Stimulated activated CD8-positive, alpha-beta memory T cell treated with anti-CD3 and anti-CD28 coated beads, Interleukin-4, amount 100 ng/mL, for 4 hours (primary cell): ENCODE results near the gene IFTAP.
"Not testable (repeated sequence)": the region's sequence is repeated elsewhere in the genome, so short reads cannot be mapped to it uniquely, and the experiment has no call there.

ENCODE experiments used
- DNase-seq, 2 donors: peaks; one replicate each; pipeline ENCODE4 v3.0.0-alpha.2; 2020; ENCODE audit warnings: low read depth in 2 of 2, low spot score in 1 of 2

The IFTAP gene

DNA sequence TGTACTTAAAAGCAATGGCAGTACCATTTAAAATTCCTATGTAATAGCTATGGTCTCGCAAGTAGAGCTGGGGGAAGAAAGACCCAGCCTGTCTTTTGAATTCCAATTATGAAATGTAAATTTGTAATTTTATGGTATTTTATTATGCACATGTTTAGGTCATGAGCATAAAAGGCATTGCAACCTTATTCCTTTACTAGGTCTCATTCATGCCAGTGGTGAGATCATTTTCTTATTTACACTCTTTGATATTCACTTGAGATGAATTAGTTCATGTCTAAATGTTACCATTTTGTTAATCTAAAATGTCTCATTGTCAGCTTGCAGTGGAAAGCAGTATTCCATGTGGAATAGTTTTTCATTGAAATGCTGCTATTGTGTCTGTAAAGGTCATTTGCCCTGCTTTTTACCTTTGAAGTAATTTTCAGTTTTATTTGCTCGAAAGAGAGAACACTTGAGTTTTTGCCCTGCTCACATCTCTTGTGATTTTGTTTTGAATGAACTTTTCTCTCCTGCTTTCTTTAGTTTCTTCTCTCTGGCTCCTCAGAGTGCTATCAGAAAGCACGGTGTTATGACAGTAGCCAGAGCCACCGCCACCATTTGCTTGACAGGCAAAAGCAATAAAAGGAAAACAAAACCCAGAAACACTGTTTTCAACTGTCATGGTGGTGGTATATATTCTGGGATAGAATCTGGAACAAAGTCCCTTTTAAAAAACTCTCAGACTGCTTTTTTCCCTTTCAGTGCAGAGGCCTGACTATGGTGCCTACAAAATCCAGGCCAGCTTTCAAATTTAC, 41.0 kb downstream of the IFTAP start:
- no peak for DNase-seq

DNA sequence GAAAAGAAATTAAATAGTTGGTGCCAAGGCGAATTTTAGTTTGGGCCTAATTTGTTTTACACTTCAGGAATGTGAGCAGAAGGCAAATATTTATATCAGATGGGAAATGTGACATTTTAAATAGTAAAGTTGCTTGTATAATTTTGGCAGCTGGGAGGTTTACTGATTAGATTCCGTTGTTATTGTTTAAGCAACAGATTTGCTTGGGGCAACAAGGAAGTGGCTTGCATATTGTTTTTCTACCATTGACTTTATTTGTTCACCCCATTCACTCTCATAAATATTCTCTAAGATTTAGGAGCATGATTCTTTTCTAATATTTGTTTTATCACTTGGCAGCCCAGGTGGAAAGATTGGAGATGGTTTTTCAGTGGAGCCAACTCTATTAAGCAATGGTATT, 44.3 kb downstream of the IFTAP start:
- DNase-seq: no peak

DNA sequence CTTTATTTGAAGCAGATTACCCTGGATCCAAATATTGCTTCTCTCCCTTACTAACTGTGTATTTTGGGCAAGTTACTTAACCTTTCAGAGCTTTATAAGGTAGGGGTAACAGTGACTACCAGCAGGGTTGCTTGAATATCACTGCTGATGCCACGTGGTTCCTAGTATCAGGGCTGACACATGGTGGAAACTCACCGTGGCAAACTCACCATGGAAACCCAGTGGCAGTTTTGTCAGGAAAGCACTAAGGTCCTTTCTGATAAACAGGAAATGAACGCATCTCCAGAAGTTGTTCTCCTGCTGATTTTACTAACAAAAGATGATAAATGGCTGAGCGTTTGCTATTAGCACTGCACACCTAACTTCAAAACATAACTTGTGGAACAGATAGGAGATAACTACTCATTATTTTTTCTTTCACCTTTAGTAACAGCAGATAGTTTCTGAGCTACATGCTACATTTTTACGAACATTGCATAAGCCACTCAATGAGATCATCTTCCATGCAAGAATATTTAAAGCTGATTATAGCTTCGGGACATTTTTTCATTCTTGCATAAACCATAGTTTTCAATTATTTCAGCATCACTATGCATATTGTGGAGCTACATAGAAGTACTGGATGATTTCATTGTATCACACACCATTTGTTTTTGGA, 63.4 kb downstream of the IFTAP start:
- no peak for DNase-seq

DNA sequence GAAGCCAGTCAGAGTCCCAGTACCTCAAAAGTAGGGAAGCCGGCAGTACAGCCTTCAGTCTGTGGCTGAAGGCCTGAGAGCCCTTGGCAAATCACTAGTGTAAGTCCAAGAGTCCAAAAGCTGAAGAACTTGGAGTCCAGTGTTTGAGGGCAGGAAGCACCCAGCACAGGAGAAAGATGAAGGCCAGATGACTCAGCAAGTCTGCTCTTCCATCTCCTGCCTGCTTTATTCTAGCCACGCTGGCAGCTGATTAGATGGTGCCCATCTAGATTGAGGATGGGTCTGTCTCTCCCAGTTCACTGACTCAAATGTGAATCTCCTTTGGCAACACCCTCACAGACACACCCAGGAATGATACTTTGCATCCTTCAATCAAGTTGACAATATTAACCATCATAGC, 67.1 kb downstream of the IFTAP start:
- DNase-seq: not testable (repeated sequence)

DNA sequence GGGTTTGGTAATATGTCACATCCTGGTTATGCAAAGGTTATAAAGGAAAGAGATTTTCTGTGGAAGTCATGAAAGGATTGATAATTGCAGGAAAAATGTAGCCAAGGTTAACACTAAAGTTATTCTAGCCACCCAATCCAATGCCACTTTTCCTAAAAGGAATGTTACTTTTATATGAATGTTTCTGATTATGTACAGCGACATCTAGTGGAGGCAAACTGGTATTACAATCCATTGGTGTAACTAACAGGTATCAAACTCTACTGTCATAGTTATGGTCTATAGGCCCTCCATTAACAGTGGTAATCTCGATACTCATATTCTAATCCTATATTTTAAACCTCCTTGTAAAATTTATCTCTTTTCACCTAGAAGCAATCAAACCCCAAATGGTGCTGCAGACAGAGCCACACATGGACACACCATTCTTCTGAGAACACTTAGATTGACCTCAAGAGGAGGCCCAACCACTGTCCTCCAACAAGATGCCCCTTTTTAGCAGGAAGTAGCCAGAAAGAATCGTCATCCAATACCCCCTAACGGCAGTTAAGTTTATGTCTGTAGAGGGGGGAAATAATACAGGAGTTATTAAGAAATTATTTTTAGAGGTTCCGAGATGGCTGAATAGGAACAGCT, 78.6 kb downstream of the IFTAP start:
- DNase-seq: no peak

DNA sequence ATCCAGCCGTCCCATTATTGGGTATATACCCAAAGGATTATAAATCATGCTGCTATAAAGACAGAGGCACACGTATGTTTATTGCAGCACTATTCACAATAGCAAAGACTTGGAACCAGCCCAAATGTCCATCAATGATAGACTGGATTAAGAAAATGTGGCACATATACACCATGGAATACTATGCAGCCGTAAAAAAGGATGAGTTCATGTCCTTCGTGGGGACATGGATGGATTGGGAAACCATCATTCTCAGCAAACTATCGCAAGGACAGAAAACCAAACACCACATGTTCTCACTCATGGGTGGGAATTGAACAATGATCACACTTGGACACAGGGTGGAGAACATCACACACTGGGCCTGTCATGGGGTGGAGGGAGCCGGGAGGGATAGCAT, 85.2 kb downstream of the IFTAP start:
- not testable (repeated sequence) for DNase-seq

DNA sequence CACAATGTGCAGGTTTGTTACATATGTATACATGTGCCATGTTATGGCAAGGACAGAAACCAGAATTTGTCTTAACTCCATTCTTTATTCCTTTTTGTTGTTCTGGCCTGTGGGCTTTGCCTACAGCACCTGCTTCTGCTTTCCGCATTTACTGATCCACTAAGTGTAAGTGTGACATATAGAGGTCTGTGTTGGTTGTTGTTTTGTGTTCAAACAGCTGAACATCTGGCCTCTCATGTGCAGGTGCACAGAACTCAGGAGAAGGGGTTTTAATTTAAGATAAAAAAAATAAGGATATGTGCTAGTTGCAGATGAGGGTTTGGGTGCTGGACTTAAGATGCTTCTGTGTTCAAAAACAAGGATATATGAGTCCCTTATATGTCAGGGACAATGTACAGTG, 89.5 kb downstream of the IFTAP start:
- no peak for DNase-seq

DNA sequence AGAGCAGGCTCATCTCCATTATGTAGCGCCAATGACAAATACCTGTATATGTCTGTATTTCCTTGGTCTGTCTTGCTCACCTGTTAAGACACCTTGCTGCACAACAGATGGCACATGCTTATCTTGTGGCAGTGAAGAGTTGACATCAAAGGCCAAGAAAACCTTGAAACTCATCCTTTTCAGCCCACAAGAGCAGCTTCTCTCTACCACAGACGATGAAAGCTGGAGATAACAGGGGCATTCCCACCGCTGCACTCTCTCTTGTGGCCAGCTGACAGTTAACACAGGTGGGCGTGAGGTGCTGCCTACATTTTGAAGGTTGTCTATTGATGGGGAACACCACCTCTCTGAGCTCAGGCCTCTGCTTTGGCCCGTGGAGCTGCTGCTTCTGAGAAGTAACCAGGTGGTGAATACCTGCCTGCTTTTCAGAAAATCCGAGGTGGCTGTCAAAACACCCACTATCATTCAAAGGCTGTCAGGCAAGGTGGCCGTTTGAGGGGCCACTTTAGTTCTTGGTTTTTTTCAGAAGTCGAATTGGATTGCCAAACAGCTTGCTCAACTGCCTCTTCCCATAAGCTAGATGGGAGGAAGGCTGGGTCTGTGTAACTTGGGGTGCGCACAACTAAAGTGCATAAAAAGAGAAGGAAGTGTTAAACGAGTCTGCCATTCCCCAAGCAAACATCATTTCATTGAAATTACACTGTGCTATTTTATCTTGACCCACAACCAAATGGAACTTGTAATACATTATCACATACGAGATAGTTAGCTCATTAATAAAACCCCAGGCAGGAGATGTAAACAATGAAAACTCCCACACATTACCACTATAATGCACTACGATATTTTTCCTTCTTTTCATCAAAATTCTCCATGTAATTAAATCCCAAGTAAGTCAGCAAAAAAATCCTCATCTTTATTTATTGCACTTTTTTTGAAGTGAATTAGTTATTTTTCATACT, 90.8 kb downstream of the IFTAP start:
- DNase-seq: peak; percentile 3 to 4

DNA sequence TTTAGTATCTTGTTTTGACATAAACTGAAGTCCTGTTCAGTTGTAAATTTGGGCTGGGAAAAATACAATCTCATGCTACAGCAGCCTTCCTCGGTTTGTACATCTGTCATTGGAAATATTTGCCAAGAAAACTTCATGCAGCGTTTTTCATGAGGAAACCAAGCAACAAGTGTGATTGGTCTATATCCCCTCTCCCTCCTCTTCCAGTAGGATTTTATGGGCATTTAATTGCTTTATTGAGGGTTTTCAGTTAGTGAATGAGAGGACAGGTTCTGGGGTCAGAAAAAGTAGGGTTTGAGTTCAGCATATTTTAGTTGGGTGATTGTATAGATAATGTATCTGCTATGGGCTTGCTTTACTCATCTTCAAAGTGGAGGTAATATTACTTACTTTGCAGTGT, 93.8 kb downstream of the IFTAP start:
- no peak for DNase-seq

DNA sequence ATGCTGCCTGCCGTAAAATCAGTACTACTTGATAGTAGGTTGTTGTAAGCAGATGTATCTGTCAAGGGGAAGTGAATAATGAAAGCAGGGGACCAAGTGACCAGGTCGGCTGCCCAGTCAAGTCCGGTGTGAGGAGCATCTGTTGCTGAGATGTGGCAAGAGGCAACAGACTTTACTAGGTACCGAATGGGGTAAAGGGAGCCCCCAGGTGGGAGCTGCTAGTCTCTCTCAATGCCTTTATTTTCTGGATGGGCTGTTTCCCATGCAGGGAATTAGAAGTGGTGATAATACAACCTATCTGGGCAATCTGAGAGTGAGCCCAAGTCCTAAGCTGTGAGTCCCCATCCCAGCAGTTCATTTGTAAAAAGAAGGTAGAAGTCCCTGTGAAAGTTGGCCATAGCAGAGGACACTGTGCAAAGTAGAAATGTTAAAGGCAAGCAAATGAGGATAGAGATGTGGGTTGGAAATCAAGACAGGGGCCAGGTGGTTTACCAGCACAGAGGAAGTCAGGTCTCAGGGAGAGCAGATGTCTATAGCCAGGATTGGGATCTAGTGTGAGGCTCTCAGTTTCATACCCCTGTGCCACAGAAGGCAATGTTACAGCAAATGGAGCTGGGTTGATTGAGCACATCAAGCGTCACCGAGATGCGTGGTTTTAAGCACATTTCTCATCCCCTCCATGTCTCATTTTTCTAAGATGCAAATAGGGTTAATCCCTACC, 94.4 kb downstream of the IFTAP start:
- no peak for DNase-seq

DNA sequence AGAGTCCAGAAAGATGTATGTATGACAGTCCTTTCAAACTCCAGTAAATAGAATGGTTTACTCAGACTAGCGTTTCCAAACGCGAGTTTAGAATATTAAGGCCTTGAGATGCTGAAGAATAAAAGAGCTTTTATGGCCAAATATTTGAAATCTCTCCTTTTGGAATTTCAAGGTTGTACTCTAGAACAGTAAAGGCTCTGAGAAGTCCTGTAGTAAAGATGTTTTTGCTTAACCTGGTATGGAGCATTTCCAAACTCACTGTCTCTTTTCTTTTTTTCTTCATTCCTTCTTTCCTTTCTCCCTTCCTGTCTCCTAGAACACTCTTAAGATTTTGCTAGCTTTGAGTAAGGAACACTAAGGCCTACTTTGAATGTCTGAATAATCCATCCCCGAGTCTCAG, 95.1 kb downstream of the IFTAP start:
- no peak for DNase-seq

DNA sequence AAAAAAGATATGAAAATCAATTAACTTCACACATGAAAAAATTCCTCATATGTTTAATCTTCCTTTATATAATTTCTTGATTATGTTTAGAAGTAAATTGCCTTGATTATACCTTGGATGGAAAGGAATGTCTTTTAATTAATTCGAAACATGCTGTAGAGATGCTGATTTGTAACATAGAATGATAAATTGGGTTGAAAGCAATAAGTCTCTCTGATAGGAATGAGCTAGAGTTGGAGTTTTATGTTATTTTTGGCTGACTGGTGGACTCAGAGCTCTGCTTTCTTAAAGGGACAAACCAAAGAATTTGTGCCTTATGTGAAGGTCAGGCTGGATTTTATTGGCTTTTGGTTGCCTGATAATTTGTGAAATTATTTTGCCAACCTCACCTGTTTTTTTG, 98.4 kb downstream of the IFTAP start:
- no peak for DNase-seq

DNA sequence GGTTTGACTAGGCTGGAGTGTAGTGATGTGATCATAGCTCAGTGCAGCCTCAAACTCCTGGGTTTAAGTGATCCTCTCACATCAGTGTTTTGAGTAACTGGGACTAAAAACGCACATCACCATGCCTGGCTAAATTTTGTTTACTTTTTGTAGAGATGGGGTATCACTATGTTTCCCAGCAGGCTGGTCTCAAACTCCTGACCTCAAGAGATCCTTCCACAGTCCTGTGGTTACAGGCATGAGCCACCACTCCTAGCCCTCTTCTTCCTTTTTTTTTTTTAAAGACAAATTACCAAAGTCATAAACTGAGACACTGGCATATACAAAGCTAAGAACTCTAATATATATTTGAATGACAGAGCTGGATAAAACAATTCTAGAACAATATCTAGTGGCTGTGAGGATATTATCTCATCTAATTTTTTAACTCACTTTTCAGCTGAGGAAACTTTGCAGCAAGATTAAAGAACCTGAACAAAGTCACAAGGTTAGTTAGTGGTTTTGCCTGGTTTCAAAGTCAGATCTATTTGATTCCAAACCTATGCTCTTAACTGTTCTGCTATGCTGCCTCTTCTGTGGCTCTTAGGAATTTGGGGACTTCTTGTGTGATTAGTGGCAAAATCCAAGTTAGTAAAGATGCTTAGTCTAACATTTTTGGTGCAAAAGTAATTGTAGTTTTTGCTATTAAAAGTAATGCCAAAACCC, 99.0 kb downstream of the IFTAP start:
- no peak for DNase-seq

DNA sequence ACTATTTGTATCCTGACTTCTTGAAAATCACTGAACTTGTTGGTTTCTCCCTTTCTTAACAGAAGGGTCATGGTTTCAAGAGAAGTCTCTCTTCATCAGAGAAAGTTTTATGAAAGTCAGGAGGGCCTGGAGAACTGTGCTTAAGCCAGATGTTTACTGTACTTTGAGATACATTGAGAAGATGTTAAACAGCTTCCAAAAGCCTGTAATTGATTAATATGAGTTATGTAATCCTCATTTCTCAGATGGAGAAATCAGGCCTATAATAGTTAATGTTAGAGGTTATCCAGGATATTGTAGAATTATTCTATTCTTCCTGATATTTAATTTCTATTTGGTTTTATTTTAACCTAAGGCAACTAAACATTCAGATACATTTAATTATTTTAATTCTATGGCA, 100.8 kb downstream of the IFTAP start:
- DNase-seq: no peak

DNA sequence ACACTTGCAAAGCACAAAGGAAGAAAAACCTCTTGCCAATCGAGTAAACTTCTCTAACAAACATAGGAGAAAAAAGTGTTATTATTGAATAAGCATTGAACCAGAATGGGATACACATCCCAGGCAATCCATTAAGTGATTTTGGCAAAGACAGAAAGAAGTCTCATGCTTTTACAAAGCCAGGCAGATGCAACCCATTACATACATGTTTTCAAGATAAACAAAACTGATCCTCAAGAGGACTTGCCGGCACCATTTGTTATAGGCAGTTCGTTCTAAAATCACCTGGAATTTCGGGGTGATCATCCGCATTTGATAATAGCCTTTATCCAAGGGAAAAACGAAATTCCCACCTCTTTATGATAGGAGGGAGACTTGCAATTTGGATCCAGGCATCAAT, 101.3 kb downstream of the IFTAP start:
- DNase-seq: no peak

DNA sequence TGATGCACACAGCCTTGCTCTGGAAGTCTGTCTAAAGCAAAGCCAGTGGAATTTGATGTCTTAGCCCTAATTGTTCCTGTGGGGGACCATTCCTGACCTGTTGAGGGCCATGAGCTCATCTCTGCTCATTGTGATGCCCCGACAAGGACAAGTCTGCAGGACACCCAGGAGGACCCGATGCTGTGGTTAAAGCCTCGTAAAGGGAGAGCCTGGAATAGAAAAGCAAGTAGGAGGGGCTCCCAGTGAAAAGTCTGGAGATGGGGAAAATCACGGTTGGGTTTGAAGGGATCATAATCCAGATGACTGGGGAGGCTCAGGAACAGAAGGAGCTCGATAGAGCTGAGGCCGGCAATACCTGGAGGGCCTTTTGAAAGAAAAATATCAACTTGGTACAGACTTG, 102.2 kb downstream of the IFTAP start:
- DNase-seq: no peak

DNA sequence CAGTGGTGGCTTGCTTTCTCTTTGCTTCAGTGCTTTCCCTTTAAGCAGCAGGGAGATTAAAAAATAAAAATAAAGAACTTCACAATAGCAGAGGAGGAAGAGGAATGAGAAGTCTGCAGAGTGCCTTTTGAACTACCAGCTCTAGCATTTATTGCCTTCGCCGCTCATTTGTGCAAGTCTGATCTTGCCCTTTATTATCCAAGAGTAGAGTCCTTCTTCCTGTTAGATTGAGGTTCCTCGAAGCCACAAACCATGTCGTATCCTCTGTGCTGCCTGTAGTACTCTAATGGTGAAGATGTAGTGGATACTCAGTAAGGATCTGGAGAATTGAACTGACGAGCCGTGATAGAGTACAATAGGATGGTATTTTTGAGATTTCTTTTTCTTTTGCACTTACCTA, 105.0 kb downstream of the IFTAP start:
- no peak for DNase-seq

DNA sequence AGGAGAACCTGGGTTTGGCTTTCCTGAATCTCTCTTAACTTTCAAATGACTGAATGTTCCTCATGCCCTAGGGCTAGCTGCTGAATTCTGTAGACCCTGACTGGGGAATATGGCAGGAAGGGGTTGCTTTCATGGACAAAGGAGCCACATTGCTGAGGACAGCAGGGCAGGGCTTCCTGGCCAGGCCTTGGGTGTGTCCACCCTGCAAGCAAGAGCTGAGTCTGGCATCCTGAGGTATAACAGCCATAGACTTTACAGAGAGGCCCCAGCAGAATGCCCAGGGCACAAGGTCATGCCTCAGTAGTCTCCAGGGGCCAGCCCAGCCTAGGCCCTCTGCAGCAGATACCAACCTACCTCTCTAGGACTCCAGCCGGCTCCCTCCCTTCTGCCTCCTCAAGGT, 105.9 kb downstream of the IFTAP start:
- DNase-seq: no peak

DNA sequence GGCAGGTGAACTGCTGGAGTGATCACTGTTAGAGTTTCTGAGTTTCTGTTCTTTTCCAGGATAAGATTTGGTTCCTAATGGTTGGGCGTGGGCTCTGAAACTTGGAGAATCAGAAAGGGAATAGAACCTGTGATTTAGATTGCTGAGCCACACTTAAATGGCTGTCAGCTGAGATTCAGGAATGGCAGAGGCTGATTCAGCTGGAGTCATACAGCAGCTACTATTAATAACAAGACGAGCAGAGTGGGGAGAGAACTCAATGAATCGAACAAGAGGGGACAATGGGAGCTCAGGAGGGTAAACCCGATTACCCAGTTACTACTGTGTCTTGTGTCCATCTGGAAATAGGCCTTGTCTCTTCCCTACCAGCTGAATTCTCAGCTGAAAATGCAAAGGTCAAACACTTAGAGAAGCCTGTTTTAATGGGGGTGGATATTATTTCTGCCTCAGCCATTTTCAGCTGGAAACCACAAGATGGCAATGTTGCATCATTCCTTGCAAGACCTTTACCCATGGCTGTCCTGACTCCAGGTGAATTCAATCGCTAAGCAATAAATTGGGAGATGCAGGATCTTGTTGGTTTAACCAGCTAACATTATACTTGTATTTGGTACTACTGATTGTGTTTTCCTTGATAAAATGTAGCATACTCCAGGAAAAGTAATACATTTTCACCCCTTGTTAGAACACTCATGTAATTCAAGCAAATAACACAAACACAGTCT, 108.2 kb downstream of the IFTAP start:
- no peak for DNase-seq
